GM12878 (cell line): ENCODE results near the gene WASF2. TPM values are rescaled to one million over a fixed set of nuclear protein-coding genes. Genes with fewer than 3 reads are reported as not detected.

Experiments
- ATAC-seq: fragments of 200-7000 bp; cut with Tn5 transposase; 3 replicates; pipeline ENCODE4 v1.9.1; 2020; ENCODE audit warnings: mild to moderate bottlenecking, moderate library complexity
- BruUV-seq: library from RNA; stranded (reverse); fragments of 400-500 nt; replicated peaks from 2 replicates; lab custom pipeline; 2021; lab: Mats Ljungman, UMichigan
- CTCF ChIA-PET: fragments of 300-600 bp; sonication (Branson Sonifier 250); formaldehyde crosslinking; extraction: SDS; loops from one replicate; lab custom pipeline; 2021; ENCODE audit warnings: inconsistent platforms; lab: Yijun Ruan, JAX
- POLR2A ChIA-PET: fragments of 350-600 bp; formaldehyde crosslinking; extraction: SDS; loops from one replicate; lab custom pipeline; 2021; ENCODE audit warnings: inconsistent platforms; lab: Charles Lee
- RAD21 ChIA-PET: fragments of 300-600 bp; sonication (Branson Sonifier 250); formaldehyde crosslinking; loops from one replicate; lab custom pipeline; 2023; ENCODE audit warnings: antibody characterized with exemption; ENCODE audit not compliant: unreplicated experiment; lab: Charles Lee
- SMC1A ChIA-PET: fragments of 300-600 bp; sonication (Branson Sonifier 250); formaldehyde crosslinking; loops from one replicate; lab custom pipeline; 2023; ENCODE audit not compliant: unreplicated experiment, uncharacterized antibody; lab: Charles Lee
- DNase-seq: peaks from one replicate; pipeline ENCODE4 v3.0.0-alpha.2; 2011; ENCODE audit warnings: low read depth, low spot score
- FAIRE-seq: peaks from 3 replicates; lab custom pipeline; 2011; peaks lifted over from hg19 to GRCh38; lab: Jason Lieb, UNC
- H2AFZ ChIP-seq: 2 replicates; pipeline ENCODE4 v1.6.0; 2011; ENCODE audit warnings: low read depth, low read length, control low read depth; ENCODE audit not compliant: control insufficient read depth
- H3K27ac ChIP-seq: 2 replicates; pipeline ENCODE4 v1.5.1; 2011; ENCODE audit warnings: control low read depth; ENCODE audit not compliant: control insufficient read depth, insufficient read depth
- H3K27me3 ChIP-seq, 2 experiments: replicated peaks in 1 of 2; 2 replicates each; pipeline versions ENCODE4 v1.6.0 to v1.6.1; 2011; ENCODE audit warnings: low read length in 1 of 2; ENCODE audit not compliant: control insufficient read depth in 2 of 2, insufficient read depth in 2 of 2
- H3K36me3 ChIP-seq, 2 experiments: 2 replicates each; pipeline ENCODE4 v1.5.1; 2011; ENCODE audit warnings: low read length in 1 of 2; ENCODE audit not compliant: control insufficient read depth in 2 of 2, insufficient read depth in 2 of 2
- H3K4me1 ChIP-seq: 2 replicates; pipeline ENCODE4 v1.6.1; 2011; ENCODE audit warnings: mild to moderate bottlenecking, low read length, moderate library complexity, mixed read lengths; ENCODE audit not compliant: control insufficient read depth, insufficient read depth
- H3K4me2 ChIP-seq: 2 replicates; pipeline ENCODE4 v1.6.0; 2011; ENCODE audit warnings: control low read depth; ENCODE audit not compliant: control insufficient read depth, insufficient read depth
- H3K4me3 ChIP-seq: fragments of 200-600 bp; sonication (generic); 2 replicates; pipeline ENCODE4 v1.5.1; 2016
- H3K79me2 ChIP-seq: 2 replicates; pipeline ENCODE4 v1.6.0; 2011; ENCODE audit warnings: low read length; ENCODE audit not compliant: control insufficient read depth, insufficient read depth
- H3K9ac ChIP-seq: 2 replicates; pipeline ENCODE4 v1.8.0; 2011; ENCODE audit warnings: low read length, control low read depth, mixed read lengths; ENCODE audit not compliant: control insufficient read depth, insufficient read depth
- H3K9me3 ChIP-seq: replicated peaks from 3 replicates; pipeline ENCODE4 v1.5.1; 2011; ENCODE audit warnings: mild to moderate bottlenecking, low read length; ENCODE audit not compliant: control insufficient read depth, insufficient read depth
- H4K20me1 ChIP-seq: 2 replicates; pipeline ENCODE4 v1.6.0; 2011; ENCODE audit not compliant: control insufficient read depth, insufficient read depth
- BACH1 ChIP-seq: fragments of 450-650 bp; IDR thresholded peaks from 2 replicates; pipeline ENCODE4 v1.6.1; 2017; ENCODE audit warnings: mild to moderate bottlenecking, borderline replicate concordance
- CHD1 ChIP-seq: IDR thresholded peaks from 2 replicates; pipeline ENCODE4 v1.6.1; 2012; ENCODE audit warnings: low read depth, low read length, improper control_type of control experiment
- FOXM1 ChIP-seq: IDR thresholded peaks from 2 replicates; pipeline ENCODE4 v1.6.1; 2012; ENCODE audit warnings: low read depth, mild to moderate bottlenecking, inconsistent platforms, low read length, moderate library complexity
- GABPA ChIP-seq: IDR thresholded peaks from 2 replicates; pipeline ENCODE4 v1.6.1; 2014; ENCODE audit warnings: antibody characterized with exemption, low read depth, mild to moderate bottlenecking, inconsistent platforms
- KAT2A ChIP-seq: conservative IDR thresholded peaks from 2 replicates; pipeline ENCODE4 v1.6.1; 2011; ENCODE audit warnings: low read depth, low read length; ENCODE audit not compliant: control insufficient read depth
- RBBP5 ChIP-seq: fragments of 200-600 bp; sonication (generic); conservative IDR thresholded peaks from 2 replicates; pipeline ENCODE4 v1.6.1; 2016
- TCF7 ChIP-seq: IDR thresholded peaks from 2 replicates; pipeline ENCODE4 v1.6.1; 2014; ENCODE audit warnings: antibody characterized with exemption, borderline replicate concordance
- ZNF24 ChIP-seq: fragments of 450-650 bp; IDR thresholded peaks from 2 replicates; pipeline ENCODE4 v1.6.1; 2017; ENCODE audit warnings: antibody characterized with exemption, mild to moderate bottlenecking
- WGBS: methylation state at CpG from one replicate; pipeline ENCODE4 v1.1.6; 2016; ENCODE audit warnings: low lambda C conversion rate; ENCODE audit not compliant: insufficient replicate concordance, insufficient coverage; ENCODE audit errors: missing lambda C conversion rate; 5-methylcytosine and 5-hydroxymethylcytosine counted together
- in situ Hi-C: fragments of 300-500 bp; cut with MboI; formaldehyde crosslinking; loops from 9 replicates; pipeline ENCODE4 v1.14.3; 2018; ENCODE audit warnings: mixed read lengths
- intact Hi-C: fragments of 100-400 bp; cut with micrococcal nuclease; formaldehyde crosslinking; loops from one replicate; pipeline ENCODE4 v1.14.2; 2022; ENCODE audit not compliant: unreplicated experiment
- polyA plus RNA-seq, 11 experiments: library from polyadenylated mRNA; depleted of rRNA in 4 of 11; unstranded in 6 of 11; stranded (reverse) in 5 of 11; fragments of >200 nt; fragmentation: Nextera tagmentation in 4 of 11; fragmentation: Illumina TruSeq in 1 of 11; extraction: Ambion mirVana in 4 of 11; extraction: Trizol in 1 of 11; gene quantifications; 1 replicate in 1 of 11; 2 replicates in 10 of 11; pipeline versions ENCODE4 v1.2.1 to v1.2.3, GENCODE V29; 2011 to 2016; ENCODE audit warnings: inconsistent platforms in 2 of 11, missing spikeins in 2 of 11, low read depth in 1 of 11
- total RNA-seq, 4 experiments: library from RNA; depleted of rRNA in 3 of 4; stranded (reverse); fragments of >200 nt in 3 of 4; fragmentation: Illumina TruSeq in 1 of 4; extraction: Trizol in 1 of 4; gene quantifications; 2 replicates each; pipeline versions ENCODE4 v1.2.1 to v1.2.3, GENCODE V29; 2013 to 2021
- TF ChIP-seq, protein P1 (sequence below): IDR thresholded peaks from 2 replicates; pipeline ENCODE4 v1.6.1; 2011; ENCODE audit warnings: borderline replicate concordance, low read depth, mild to moderate bottlenecking, moderate library complexity, mixed read lengths, low read length; ENCODE audit not compliant: insufficient read depth; ENCODE audit errors: extremely low read length
- TF ChIP-seq, protein P2 (sequence below): fragments of 450-650 bp; formaldehyde crosslinking; IDR thresholded peaks from 2 replicates; pipeline ENCODE4 v1.5.0; 2022; ENCODE audit warnings: mild to moderate bottlenecking, missing genetic modification characterization
- TF ChIP-seq, protein P3 (sequence below): fragments of 450-650 bp; IDR thresholded peaks from 2 replicates; pipeline ENCODE4 v1.6.1; 2018; ENCODE audit warnings: borderline replicate concordance, mild to moderate bottlenecking; ENCODE audit not compliant: partially characterized antibody
- TF ChIP-seq, protein P4 (sequence below): fragments of 450-650 bp; IDR thresholded peaks from 2 replicates; pipeline ENCODE4 v1.6.1; 2017; ENCODE audit warnings: mild to moderate bottlenecking, moderate library complexity

Gene WASF2
- total and polyA plus RNA-seq, 10 of the 15 experiments (the other 5 are each of a cell fraction or from before 2014, with no cell fraction given) = 7.0 to 111 (median 37.1) TPM

DNA sequence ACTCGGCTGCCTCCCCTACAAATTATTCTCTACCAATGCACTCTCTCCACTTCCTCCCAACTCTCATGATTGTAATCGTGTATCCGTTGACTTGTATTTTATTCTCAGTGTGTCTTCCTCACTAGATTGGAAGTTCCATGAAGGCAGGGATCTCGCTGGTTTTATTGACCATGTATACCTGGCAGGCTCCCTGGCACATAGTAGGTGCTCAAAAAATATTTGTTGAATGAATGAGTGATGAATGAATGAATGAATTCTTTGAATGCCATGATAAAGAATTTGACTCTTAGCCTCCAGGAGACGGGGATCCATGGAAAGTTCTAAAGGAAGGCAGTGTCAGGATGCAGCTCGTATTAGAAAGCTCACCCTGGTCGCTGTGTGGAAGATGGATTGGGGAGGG is 28.8 kb upstream of the WASF2 start:
- ChIA-PET POLR2A (no interaction called here), CTCF (no interaction called here), RAD21 (interaction anchor here (0.7 kb wide), 1 partner anchor 100 kb away, joined by 3 read pairs; no protein-coding TSS in a partner anchor), SMC1A (no interaction called here)
- intact Hi-C loops (no loop called here), in situ Hi-C loops (no loop called here)
- 51% methylated on average over 7 of the region's 7 CpGs for WGBS
- Histone ChIP-seq H3K9ac (no peak overlapping the region), H3K27ac (no peak overlapping the region), H2AFZ (no peak overlapping the region), H4K20me1 (no peaks in the 10 kb centered on the region), H3K9me3 (no peaks in the 10 kb centered on the region), H3K79me2 (no peaks in the 10 kb centered on the region), H3K4me3 (no peak overlapping the region), H3K4me1 (no peaks in the 10 kb centered on the region; the same call in 1 of the 2 replicates), H3K4me2 (no peak overlapping the region), H3K27me3 (no peaks in the 10 kb centered on the region), H3K36me3 (no peaks in the 10 kb centered on the region)
- no TSS peak for BruUV-seq
- DNase-seq = no peak
- no peak for ATAC-seq
- FAIRE-seq = no peak
- TF ChIP-seq, protein P1, sequence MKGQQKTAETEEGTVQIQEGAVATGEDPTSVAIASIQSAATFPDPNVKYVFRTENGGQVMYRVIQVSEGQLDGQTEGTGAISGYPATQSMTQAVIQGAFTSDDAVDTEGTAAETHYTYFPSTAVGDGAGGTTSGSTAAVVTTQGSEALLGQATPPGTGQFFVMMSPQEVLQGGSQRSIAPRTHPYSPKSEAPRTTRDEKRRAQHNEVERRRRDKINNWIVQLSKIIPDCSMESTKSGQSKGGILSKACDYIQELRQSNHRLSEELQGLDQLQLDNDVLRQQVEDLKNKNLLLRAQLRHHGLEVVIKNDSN = no peak
- TF ChIP-seq CHD1 (no peak), KAT2A (no peak), BACH1 (no peak), GABPA (no peak), FOXM1 (no peak), ZNF24 (no peak), RBBP5 (no peak), TCF7 (no peak)
- TF ChIP-seq, protein P2, sequence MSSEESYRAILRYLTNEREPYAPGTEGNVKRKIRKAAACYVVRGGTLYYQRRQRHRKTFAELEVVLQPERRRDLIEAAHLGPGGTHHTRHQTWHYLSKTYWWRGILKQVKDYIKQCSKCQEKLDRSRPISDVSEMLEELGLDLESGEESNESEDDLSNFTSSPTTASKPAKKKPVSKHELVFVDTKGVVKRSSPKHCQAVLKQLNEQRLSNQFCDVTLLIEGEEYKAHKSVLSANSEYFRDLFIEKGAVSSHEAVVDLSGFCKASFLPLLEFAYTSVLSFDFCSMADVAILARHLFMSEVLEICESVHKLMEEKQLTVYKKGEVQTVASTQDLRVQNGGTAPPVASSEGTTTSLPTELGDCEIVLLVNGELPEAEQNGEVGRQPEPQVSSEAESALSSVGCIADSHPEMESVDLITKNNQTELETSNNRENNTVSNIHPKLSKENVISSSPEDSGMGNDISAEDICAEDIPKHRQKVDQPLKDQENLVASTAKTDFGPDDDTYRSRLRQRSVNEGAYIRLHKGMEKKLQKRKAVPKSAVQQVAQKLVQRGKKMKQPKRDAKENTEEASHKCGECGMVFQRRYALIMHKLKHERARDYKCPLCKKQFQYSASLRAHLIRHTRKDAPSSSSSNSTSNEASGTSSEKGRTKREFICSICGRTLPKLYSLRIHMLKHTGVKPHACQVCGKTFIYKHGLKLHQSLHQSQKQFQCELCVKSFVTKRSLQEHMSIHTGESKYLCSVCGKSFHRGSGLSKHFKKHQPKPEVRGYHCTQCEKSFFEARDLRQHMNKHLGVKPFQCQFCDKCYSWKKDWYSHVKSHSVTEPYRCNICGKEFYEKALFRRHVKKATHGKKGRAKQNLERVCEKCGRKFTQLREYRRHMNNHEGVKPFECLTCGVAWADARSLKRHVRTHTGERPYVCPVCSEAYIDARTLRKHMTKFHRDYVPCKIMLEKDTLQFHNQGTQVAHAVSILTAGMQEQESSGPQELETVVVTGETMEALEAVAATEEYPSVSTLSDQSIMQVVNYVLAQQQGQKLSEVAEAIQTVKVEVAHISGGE = no peak
- TF ChIP-seq, protein P3, sequence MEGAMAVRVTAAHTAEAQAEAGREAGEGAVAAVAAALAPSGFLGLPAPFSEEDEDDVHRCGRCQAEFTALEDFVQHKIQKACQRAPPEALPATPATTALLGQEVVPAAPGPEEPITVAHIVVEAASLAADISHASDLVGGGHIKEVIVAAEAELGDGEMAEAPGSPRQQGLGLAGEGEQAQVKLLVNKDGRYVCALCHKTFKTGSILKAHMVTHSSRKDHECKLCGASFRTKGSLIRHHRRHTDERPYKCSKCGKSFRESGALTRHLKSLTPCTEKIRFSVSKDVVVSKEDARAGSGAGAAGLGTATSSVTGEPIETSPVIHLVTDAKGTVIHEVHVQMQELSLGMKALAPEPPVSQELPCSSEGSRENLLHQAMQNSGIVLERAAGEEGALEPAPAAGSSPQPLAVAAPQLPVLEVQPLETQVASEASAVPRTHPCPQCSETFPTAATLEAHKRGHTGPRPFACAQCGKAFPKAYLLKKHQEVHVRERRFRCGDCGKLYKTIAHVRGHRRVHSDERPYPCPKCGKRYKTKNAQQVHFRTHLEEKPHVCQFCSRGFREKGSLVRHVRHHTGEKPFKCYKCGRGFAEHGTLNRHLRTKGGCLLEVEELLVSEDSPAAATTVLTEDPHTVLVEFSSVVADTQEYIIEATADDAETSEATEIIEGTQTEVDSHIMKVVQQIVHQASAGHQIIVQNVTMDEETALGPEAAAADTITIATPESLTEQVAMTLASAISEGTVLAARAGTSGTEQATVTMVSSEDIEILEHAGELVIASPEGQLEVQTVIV = no peak
- TF ChIP-seq, protein P4, sequence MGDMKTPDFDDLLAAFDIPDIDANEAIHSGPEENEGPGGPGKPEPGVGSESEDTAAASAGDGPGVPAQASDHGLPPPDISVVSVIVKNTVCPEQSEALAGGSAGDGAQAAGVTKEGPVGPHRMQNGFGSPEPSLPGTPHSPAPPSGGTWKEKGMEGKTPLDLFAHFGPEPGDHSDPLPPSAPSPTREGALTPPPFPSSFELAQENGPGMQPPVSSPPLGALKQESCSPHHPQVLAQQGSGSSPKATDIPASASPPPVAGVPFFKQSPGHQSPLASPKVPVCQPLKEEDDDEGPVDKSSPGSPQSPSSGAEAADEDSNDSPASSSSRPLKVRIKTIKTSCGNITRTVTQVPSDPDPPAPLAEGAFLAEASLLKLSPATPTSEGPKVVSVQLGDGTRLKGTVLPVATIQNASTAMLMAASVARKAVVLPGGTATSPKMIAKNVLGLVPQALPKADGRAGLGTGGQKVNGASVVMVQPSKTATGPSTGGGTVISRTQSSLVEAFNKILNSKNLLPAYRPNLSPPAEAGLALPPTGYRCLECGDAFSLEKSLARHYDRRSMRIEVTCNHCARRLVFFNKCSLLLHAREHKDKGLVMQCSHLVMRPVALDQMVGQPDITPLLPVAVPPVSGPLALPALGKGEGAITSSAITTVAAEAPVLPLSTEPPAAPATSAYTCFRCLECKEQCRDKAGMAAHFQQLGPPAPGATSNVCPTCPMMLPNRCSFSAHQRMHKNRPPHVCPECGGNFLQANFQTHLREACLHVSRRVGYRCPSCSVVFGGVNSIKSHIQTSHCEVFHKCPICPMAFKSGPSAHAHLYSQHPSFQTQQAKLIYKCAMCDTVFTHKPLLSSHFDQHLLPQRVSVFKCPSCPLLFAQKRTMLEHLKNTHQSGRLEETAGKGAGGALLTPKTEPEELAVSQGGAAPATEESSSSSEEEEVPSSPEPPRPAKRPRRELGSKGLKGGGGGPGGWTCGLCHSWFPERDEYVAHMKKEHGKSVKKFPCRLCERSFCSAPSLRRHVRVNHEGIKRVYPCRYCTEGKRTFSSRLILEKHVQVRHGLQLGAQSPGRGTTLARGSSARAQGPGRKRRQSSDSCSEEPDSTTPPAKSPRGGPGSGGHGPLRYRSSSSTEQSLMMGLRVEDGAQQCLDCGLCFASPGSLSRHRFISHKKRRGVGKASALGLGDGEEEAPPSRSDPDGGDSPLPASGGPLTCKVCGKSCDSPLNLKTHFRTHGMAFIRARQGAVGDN = no peak
